CD4-positive, alpha-beta T cell treated with Interleukin-17A for 1 hour (primary cell): Measurements from ENCODE around the gene TMA16.
"Not testable (repeated sequence)": the region's sequence is repeated elsewhere in the genome, so short reads cannot be mapped to it uniquely, and the experiment has no call there.

Experiments
- DNase-seq: peaks from one replicate; pipeline ENCODE4 v3.0.0-alpha.2; 2020

TMA16 gene

GRCh38 chr4:163494360-163495241 lies at the start of gene TMA16:
TMA16 (plus strand) TSS chr4:163494690; CDS start chr4:163494802, 112 bp downstream.
- DNase-seq: peak; percentile 83

- not testable (repeated sequence) for DNase-seq
These were observed 47.5 kb upstream of the TMA16 start for GRCh38 chr4:163447023-163447422.

- no peak for DNase-seq
These were observed 47.0 kb upstream of the TMA16 start for GRCh38 chr4:163447481-163447880.

GRCh38 chr4:163448540-163449203 lies 45.8 kb upstream of the TMA16 start:
- DNase-seq: no peak

GRCh38 chr4:163462556-163462955 lies 31.9 kb upstream of the TMA16 start:
- DNase-seq: no peak

- no peak for DNase-seq
These were observed 27.3 kb upstream of the TMA16 start for GRCh38 chr4:163467082-163467770.

GRCh38 chr4:163470391-163470790 lies 24.1 kb upstream of the TMA16 start:
- DNase-seq: no peak

- DNase-seq: no peak
These were observed 21.4 kb upstream of the TMA16 start for GRCh38 chr4:163473130-163473529.

- DNase-seq: no peak
These were observed 20.9 kb upstream of the TMA16 start, which contains the start of gene TKTL2 for GRCh38 chr4:163473576-163473975. TKTL2 (minus strand) TSS chr4:163473754; CDS start chr4:163473734, 20 bp downstream.

- DNase-seq: no peak
These were observed 20.5 kb upstream of the TMA16 start for GRCh38 chr4:163474027-163474426.

GRCh38 chr4:163476761-163477438 lies 17.6 kb upstream of the TMA16 start:
- no peak for DNase-seq

GRCh38 chr4:163482190-163482589 lies 12.3 kb upstream of the TMA16 start:
- no peak for DNase-seq

GRCh38 chr4:163484906-163485305 lies 9.6 kb upstream of the TMA16 start:
- peak; percentile 66 for DNase-seq

GRCh38 chr4:163485589-163485988 lies 8.9 kb upstream of the TMA16 start:
- DNase-seq: no peak

GRCh38 chr4:163486321-163486720 lies 8.2 kb upstream of the TMA16 start:
- DNase-seq: no peak

- no peak for DNase-seq
These were observed 4.6 kb upstream of the TMA16 start for GRCh38 chr4:163489929-163490328.

- peak; percentile 9 for DNase-seq
These were observed 1.5 kb upstream of the TMA16 start for GRCh38 chr4:163492951-163493504.

- peak; percentile 23 for DNase-seq
These were observed 689 bp upstream of the TMA16 start for GRCh38 chr4:163493643-163494359.

- peak; percentile 32 for DNase-seq
These were observed 1.4 kb downstream of the TMA16 start for GRCh38 chr4:163495900-163496299.

- DNase-seq: no peak
These were observed 6.1 kb downstream of the TMA16 start for GRCh38 chr4:163500586-163500985.

GRCh38 chr4:163505374-163505773 lies 10.9 kb downstream of the TMA16 start:
- no peak for DNase-seq

GRCh38 chr4:163515198-163515597 lies 20.7 kb downstream of the TMA16 start:
- DNase-seq: no peak
